ENCODE results near the gene CHAF1B.
"Not testable (repeated sequence)": the region's sequence is repeated elsewhere in the genome, so short reads cannot be mapped to it uniquely, and the experiment has no call there.

CHAF1B gene

DNA sequence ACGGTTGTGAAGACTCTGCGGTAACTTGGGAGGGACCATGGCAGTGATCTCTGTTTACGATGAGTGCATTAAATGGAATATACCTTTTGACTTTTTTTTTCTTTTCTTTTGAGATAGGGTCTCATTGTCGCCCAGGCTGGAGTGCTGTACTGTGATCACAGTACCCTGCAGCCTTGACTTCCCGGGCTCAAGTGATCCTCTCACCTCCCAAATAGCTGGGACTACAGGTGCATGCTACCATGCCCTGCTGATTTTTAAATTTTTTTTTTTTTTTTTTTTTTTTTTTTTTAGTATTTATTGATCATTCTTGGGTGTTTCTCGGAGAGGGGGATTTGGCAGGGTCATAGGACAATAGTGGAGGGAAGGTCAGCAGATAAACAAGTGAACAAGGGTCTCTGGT, 6.5 kb downstream of the CHAF1B start:
- DNase-seq: not testable (repeated sequence)

DNA sequence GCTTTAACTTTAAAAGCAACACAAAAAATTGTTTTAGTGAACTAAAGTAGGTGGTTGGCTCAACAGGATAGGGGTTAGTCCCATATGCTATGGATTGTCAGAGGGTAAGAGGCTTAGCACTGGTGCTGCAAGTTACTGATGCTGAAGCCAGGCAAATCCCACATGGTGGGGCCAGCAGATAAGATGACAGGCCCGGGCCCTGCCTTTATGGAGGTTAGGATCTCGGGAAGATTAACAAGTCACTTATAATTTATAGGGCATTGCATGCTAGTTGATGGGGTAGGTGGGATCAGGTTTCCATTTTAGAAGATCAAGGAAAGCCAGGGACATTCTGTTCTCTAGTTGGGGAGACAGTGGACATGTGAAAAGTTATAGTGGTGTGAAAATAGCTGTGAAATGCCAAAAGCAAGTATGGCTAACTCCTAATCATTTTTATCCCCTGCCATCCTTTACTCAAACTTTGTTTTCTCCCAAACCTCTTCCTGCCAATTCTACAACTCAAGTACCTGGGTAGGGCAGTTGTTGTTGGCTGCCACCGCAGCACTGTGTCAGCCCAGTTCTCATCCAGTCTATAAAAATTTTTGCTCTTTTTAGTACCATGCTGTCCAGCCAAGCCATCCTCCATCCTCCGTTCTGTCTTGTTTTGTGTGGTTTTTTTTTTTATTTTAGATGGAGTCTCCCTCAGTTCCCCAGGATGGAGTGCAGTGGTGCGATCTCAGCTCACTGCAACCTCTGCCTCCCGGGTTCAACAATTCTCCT, 10.3 kb downstream of the CHAF1B start:
- no peak for DNase-seq

DNA sequence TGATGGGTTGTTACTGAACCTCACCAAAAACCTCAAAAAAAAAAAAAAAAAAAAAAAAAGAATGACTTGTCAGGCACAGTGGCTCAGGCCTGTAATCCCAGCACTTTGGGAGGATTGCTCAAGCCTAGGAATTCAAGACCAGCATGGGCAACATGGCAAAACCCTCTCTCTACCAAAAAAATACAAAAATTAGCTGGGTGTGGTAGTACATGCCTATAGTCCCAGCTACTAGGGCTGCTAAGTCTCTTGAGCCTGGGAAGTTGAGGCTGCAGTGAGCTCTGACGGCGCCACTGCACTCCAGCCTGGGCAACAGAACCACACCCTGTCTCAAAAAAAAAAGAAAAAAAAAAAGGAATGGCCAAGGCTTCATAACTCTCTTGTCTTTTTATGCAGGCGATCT, 11.1 kb downstream of the CHAF1B start:
- DNase-seq: no peak

DNA sequence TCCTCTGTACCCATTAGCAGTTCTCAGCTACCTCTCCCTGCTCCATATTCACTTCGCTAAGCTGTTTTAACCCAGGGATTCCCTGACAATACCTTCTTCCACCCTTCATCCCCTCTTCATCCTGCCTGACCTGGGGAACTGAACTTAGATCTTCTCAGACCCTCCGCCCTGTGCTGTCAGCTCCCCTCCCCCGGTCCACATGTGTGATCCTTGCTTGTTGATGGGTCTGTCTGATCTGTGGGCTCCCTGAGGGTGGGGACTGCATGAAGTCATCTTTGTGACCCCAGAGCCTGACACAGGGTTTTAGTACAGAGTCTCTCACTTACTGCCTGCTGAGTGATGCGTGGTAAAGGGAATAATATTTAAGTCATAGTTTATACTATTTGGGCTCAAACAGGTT, 11.8 kb downstream of the CHAF1B start:
- DNase-seq: peak; percentile 30

DNA sequence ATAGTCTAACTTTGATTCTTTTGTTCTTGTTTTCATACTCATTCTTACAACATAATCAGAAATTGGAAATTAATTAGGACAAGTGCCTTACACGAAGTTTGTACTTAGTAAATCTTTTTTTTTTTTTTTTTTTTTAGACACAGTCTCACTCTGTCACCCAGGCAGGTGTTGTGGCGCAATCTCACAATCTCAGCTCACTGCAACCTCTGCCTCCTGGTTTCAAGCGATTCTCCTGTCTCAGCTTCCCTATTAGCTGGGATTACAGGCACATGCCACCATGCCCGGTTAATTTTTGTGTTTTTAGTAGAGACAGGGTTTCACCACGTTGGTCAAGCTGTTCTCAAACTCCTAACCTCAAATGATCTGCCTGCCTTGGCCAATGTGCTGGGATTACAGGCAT, 12.4 kb downstream of the CHAF1B start:
- no peak for DNase-seq

DNA sequence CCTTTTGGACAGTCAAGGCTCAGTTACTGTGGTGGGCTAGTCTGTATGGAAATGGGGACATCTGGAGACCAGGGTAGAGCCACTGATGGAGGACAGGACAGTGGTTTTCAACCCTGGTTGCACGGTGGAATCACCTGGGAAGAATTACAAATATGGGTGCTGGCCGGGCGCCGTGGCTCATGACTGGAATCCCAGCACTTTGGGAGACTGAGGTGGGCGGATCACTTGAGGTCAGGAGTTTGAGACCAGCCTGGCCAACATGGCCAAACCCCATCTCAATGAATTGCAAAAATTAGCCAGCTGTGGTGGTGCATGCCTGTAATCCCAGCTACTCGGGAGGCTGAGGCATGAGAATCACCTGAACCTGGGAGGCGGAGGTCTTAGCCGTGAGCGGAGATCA, 14.5 kb downstream of the CHAF1B start:
- DNase-seq: not testable (repeated sequence)

DNA sequence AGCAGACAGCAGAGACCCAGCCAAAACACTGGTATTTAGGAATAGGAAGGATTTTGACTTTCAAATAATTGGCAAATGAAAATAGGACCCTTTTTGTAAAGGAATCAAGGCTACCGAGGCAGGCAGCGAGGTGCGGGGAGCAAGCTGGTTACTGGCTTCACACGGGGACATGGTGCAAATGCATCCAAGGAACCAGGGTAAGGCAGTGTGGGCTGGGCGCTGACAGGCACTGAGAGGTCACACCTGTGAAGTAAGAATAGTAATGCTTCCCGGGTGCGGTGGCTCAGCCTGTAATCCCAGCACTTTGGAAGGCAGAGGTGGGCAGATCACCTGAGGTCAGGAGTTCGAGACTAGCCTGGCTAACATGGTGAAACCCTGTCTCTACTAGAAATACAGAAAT, 15.5 kb downstream of the CHAF1B start:
- no peak for DNase-seq

DNA sequence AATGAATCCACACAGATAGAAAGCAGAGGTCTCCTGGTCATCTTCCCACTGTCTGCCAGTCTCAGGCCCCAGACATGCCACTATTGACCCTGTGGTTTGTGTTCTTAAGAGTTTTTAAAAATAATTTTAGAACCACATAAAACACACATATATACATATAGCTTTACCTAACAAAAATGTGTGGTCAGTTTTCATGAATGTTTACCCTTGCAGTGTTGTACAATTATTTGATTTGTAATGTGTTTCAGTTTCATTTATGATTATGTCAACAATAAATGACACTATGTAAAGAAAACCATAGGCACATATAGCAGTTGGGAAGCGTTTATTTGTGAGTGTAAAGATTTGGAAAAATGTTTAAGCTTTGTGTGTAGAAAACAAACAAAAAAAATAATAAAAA, 17.1 kb downstream of the CHAF1B start:
- DNase-seq: no peak

DNA sequence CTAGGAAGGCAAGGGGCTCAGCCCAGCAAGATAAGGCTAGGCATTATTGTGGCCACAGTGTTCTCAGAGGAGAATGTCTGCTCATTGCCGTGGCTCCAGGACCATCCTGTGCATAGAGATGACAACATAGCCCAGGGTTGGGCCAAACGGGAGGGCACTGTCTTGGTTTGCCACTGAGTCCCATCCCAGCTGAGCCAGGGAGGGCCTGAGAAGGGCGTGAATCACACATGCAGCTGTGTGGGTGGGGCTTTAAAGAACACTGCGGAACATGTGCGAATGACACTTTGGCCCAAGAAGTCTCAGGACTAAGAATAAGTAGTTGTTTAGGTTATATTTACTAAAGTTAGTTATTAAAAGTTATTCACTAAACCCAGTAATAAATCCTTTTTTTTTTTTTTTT, 18.5 kb downstream of the CHAF1B start:
- DNase-seq: no peak

DNA sequence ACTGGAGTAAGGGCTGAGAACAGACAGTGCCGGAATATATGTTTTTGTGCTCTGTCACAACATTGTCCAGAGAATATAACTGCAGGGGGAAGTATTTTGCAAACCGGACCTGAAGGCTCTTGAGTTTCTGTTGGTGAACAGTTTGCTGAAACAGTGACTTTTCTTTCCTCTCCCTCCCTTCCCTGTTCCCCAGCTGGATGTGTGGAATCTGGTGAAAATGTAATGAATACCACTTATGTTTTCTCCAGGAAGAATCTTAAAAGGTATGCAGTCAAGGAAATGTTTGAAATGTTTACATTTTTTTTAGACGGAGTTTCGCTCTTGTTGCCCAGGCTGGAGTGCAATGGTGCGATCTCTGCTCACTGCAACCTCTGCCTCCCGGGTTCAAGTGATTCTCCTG, 23.4 kb downstream of the CHAF1B start:
- no peak for DNase-seq

DNA sequence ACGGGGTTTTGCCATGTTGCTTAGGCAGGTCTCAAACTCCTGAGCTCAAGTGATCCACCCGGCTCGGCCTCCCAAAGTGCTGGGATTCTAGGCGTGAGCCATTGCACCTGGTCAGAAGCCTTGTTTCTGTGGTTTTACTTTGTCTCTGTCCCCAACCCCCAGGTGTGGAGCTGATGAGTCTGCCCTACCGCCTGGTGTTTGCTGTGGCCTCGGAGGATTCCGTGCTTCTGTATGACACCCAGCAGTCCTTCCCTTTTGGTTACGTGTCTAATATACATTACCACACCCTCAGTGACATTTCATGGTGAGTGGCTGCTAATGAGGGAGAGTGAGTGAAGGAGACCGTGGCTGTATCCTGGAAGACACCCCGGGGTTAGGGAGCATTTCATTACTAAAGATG, 26.1 kb downstream of the CHAF1B start:
- DNase-seq: no peak

DNA sequence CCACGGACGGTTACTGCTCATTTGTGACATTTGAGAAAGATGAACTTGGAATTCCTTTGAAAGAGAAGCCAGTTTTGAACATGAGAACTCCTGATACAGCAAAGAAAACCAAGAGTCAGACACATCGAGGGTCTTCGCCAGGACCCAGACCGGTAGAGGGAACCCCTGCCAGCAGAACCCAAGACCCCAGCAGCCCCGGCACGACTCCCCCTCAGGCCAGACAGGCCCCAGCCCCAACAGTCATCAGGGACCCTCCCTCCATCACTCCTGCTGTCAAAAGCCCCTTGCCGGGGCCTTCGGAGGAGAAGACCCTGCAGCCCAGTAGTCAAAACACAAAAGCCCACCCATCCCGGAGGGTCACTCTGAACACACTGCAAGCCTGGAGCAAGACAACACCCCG, 27.7 kb downstream of the CHAF1B start:
- DNase-seq: no peak

DNA sequence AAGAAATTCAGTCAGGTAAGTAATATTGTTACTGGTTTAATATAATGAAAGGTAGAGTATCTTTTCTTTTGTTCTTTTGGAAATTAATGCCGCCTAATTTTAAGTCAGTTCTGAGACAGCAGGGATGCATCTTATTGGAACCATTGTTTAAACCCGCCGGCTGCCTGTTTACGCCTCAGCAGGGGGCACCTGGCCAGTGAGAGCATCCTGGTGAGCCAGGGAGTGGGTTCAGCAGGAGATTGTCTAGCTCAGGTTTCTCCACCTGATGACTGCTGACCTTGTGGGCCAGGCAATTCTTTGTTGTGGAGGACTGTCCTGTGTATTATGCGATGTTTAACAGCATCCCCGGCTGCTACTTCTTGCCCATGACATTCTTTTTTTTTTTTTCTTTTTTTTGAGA, 30.2 kb downstream of the CHAF1B start:
- DNase-seq: no peak

DNA sequence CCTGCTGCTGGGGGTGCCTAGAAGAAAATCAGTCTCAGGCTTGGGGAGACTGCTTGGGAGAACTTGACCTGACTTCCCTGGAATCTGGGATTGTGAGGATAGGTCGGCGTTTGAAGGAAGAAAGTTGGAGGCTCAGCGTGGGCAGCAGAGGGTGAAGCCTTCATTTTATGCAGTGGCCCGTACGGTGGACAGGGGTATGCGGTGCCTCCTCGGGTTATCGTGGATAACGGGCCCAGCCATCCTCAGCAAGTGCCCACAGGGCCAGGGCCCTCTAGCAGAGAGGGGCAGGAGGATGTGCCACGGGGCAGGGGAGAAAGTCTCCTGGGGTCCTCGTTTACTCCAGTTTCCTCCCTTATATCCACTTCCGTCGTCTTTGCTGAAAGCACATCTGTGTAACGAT, 34.0 kb downstream of the CHAF1B start:
- DNase-seq: no peak

DNA sequence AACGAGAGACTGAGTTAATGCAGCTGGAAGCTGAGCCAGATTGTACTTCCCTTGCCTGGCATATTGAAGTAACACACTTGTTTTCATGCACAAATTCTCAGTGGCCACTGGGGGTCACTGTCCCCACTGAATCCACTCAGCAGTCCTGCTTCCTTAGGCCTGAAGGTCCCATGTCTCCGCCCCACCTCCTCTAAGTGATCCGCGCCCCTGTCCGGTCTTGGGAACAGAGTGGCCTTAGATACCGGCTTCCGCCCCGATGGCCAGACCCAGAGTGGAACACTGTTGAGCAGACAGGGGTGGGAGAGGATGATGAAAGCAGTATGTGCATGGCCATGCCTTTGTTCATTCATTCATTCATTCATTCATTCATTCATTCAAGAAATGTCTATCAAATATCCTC, 34.8 kb downstream of the CHAF1B start:
- peak; percentile 95 for DNase-seq

DNA sequence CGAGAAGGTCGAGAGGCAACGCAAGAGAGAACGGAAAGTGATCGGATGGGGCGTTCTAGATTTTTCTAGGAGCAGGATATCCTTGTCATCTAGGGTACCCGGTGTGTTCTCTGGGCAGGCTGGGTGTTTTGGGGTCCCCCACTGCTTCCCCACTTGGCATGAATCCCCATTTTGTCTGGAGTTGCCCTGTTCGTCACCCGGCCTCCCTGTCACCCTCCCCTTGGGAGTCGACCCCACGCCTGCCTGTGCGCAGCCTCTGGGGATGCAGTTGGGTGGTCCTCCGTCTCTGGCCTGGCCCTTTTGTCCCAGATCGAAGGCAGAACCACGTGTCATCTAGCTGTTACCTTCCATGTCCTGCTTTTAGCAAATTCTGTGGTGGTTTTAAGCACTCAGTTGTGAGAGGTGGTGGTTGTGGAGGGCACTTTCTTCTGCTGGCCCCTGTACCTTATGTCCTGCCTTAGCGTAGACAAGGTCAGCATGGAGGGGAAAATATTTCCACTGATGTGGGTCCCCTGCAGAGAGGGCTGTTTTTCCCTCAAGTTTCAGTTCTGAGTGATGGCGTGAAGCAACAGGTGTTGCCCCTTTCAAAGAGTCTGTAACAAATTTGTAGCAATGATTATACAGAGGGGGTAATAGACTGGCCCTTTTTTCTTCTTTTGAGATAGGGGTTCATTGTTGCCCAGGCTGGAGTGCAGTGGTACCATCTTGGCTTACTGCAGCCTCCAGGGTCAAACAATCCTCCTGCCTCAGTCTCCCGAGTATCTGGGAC, 35.6 kb downstream of the CHAF1B start:
- no peak for DNase-seq

DNA sequence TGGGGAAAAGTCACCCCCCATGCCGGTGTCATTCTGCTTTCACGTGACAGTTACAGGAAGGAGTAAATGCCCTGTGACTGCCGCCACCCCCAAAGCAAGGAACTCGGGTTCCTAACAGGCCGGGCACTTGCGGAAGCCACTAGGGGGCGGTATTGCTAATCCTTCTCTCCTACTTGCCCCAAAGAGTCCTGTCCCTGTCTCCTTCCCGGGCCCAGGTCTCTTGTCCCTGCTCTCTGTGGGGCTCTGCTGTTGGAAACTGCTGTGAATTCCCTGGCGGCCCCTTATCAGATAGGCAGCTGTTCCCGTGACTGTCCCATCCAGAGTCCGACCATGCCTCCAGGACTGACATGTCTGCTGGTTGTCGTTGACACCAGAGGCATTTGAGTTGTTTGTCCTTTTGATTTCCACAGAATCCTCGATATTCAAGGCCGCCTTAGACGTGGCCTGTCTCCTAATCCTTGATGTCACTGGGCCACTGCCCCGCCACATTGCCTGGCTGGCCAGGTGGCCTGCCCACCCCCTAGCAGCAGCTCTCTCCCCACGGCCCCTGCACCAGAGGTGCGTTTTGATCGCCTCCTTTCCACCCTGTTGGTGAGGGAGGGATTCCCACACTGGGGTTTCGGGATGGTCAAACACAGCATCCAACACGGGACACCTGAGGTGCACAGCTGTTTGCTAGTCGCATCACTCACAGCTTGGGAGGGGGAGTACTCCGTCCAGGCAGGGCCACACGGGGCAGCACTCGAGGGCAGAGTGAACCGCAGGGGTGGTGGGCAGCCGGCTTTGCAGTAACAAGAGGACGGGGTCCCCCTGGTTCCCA, 37.3 kb downstream of the CHAF1B start:
- peak; percentile 89 for DNase-seq

DNA sequence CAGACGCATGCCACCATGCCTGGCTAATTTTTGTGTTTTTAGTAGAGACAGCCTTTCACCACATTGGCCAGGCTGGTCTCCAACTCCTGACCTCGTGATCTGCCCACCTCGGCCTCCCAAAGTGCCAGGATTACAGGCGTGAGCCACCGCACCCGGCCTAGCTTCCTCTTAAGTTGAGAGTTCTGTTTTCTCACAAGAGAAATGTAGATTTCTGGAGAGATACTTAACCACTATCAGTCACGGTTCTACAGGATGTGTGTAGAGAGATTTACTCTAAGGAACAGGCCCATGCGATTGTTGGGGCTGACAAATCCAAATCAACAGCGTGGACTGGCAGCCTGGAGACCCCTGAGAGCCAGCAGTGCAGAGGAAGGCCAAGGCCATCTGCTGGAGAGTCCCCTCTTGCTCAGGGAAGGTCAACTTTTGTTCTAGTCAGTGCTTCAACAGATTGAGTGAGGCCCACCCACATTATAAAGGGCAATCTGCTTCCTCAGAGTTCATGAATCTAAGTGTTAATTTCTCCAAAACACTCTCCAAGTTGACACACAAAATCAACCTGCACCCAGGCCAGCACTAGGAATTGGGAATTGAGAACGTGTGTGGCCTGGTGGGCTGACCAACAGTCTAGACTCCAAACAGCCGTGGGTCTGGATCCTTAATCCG, 38.7 kb downstream of the CHAF1B start:
- DNase-seq: peak; percentile 51

DNA sequence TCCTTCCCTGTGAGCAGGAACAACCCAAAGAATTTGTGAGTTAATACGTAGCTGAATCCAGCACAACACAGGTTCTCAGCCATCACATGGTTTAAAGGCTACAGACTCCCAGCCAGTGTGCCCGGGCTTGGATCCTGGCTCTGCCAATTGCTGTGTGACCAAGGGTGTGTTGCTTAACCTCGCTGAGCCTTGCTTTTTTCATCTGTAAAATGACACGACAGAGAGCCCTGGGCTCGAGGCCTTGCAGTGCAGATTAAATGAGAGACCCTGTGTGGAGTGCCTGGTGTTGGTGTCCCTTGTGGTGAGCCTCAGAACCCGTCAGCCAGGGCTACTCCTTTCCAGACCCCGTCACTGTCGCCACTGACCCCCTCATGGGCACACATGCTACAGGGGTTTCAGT, 39.4 kb downstream of the CHAF1B start:
- no peak for DNase-seq

DNA sequence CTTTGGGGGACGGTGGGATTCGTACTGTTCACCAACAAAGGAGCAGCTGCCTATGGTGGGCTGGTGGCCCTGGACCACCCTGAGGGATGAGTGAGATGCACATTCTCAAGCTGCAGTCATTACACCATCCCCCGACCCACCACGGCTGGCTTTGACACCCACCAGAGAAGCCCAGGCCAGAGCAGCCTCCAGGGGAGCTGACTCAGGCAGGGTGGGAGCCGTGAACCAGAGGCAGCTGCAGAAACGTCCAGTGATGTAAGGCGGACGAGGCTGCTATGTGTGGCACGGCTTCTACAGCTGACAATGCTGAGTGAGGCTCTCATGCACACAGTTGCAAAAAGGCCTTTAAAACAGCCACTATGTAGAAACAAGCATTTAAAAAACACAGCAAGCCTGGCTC, 40.1 kb downstream of the CHAF1B start:
- no peak for DNase-seq

DNA sequence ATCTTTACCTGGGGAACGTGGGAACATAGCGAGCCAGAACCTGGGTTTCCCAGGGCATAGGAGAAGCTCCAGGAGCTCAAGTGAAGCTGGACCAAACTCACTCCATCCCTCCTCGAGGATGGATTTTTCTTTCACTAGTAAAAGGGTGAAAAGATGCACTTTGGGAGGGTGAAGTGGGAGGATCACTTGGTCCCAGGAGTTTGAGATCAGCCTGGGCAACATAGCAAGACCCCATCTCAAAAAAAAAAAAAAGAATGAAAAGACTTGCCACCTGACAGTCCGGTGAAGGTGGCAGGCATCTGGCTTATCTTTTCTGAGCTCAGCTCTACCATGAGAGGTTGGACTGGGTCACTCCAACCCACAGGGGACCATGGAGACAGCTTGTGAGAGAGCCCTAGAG, 42.3 kb downstream of the CHAF1B start:
- DNase-seq: no peak

DNA sequence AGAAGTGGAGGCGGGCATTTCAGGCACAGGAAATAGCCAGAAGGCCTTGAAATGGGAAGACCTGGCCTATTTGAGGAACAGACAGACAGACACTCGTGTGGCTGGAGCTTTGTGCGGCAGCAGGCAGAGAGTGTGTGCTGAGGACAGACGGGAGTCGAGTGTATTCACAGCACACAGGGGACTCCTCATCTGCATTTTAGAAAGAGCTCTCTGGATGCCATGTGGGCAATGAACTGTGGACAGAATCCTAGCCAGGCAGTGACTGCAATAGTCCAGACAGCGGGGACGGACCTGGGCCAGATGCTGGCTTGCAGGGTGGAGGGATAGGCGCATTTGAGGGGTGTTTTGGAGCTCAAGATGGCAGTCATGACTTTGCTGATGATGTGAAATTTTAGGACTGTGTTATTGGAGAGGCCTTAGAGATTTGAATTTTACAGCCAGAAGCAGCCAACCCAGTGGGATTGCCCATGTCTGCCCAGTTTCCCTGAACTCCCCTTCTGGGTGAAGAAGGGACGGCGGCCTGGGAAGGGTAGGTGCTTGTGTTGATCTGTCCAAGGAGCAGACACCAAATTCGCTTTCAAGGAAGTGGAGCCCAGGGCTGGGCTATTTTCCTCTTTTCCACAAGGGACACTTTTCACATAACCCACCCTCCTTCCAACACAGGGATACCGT, 43.7 kb downstream of the CHAF1B start:
- no peak for DNase-seq

All from OCI-M1 (cell line).